Measurements from ENCODE around the gene SDF2.

SDF2 gene, protein sequence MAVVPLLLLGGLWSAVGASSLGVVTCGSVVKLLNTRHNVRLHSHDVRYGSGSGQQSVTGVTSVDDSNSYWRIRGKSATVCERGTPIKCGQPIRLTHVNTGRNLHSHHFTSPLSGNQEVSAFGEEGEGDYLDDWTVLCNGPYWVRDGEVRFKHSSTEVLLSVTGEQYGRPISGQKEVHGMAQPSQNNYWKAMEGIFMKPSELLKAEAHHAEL
- long read RNA-seq, donor 1, transcript SDF2-201 (3 exons, 1,568 nt) = major isoform, 40 of 59 reads
- long read RNA-seq, donor 1, transcript SDF2-208 (2 exons, 1,342 nt) = minor isoform, 5 of 59 reads
- long read RNA-seq, donor 1, transcript SDF2-210 (3 exons, 1,025 nt) = minor isoform, 10 of 59 reads
- long read RNA-seq, donor 1, partial matches to known transcripts = 0 of 59 reads
- long read RNA-seq, donor 1, other reads (novel, unspliced or antisense) = 0 of 59 reads
- long read RNA-seq, donor 2, transcript SDF2-201 (3 exons, 1,568 nt) = major isoform, 23 of 37 reads
- long read RNA-seq, donor 2, transcript SDF2-210 (3 exons, 1,025 nt) = minor isoform, 8 of 37 reads
- long read RNA-seq, donor 2, partial matches to known transcripts = 0 of 37 reads
- long read RNA-seq, donor 2, other reads (novel, unspliced or antisense) = 0 of 37 reads
- long read RNA-seq, donor 3, transcript SDF2-201 (3 exons, 1,568 nt) = major isoform, 18 of 21 reads
- long read RNA-seq, donor 3, partial matches to known transcripts = 0 of 21 reads
- long read RNA-seq, donor 3, other reads (novel, unspliced or antisense) = 0 of 21 reads
- long read RNA-seq, donor 4, transcript SDF2-201 (3 exons, 1,568 nt) = major isoform, 44 of 55 reads
- long read RNA-seq, donor 4, transcript SDF2-210 (3 exons, 1,025 nt) = minor isoform, 7 of 55 reads
- long read RNA-seq, donor 4, partial matches to known transcripts = 0 of 55 reads
- long read RNA-seq, donor 4, other reads (novel, unspliced or antisense) = 0 of 55 reads
- long read RNA-seq, donor 5, transcript SDF2-201 (3 exons, 1,568 nt) = major isoform, 36 of 52 reads
- long read RNA-seq, donor 5, transcript SDF2-210 (3 exons, 1,025 nt) = minor isoform, 9 of 52 reads
- long read RNA-seq, donor 5, partial matches to known transcripts = 0 of 52 reads
- long read RNA-seq, donor 5, other reads (novel, unspliced or antisense) = 0 of 52 reads
- long read RNA-seq, donor 6, transcript SDF2-210 (3 exons, 1,025 nt) = minor isoform, 7 of 43 reads
- long read RNA-seq, donor 6, transcript SDF2-201 (3 exons, 1,568 nt) = major isoform, 31 of 43 reads
- long read RNA-seq, donor 6, partial matches to known transcripts = 0 of 43 reads
- long read RNA-seq, donor 6, other reads (novel, unspliced or antisense) = 0 of 43 reads
- long read RNA-seq, donor 7 = 0 reads
- long read RNA-seq, donor 8, transcript SDF2-201 (3 exons, 1,568 nt) = major isoform, 31 of 100 reads
- long read RNA-seq, donor 8, transcript SDF2-208 (2 exons, 1,342 nt) = minor isoform, 6 of 100 reads
- long read RNA-seq, donor 8, partial matches to known transcripts = 58 of 100 reads
- long read RNA-seq, donor 8, other reads (novel, unspliced or antisense) = 0 of 100 reads

DNA sequence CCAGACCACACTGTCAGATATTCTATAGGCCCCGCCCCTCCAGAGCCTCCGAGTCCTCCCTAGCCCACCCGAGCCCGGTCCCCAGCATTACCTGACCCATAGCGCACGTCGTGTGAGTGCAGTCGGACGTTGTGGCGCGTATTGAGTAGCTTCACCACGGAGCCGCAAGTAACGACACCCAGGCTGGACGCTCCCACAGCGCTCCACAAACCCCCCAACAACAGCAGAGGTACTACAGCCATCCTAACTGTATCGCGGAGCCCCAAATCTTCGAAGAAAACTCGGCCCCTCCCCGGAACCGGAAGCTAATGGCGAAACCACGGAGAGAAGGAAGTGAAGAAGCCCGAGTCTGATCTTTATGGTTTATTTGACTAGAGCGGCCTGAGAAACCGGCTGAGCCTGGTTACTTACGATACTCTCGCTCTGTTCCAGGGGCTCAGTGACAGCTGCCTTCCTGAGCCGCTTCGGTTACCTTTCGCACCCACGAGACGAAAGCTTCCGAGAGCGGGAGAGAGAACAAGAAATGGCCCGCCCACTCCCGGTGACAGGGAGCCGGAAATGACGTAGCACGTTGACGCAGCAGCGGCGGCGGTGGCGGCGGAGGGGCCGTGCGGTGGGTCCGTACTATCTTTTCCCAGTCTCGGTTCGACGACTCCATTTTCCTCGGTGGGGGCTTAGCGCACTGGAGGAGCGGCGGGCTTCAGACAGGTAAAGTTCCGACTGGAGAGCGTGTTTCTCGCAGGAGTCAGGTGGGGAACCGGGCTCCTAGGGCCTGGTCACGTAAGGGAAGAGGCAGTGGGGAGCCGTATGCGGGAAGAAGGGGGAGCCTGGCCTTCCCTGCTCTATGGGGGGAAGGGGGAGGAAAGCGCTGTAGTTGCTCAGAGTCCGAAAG, at the start of gene SDF2, which contains the start of gene SUPT6H:
SDF2 (minus strand) TSS at position 272 of the 892 bp plus-strand sequence; CDS start at position 242, 30 bp downstream.
SUPT6H (plus strand) TSS at position 571 of the 892 bp plus-strand sequence. CDS start 11,197 bp downstream, outside the sequence.
- peak; percentile 99 for DNase-seq

- DNase-seq = peak; percentile 98
Measured at GRCh38 chr17:28710861-28711722, 49.4 kb upstream of the SDF2 start.

DNA sequence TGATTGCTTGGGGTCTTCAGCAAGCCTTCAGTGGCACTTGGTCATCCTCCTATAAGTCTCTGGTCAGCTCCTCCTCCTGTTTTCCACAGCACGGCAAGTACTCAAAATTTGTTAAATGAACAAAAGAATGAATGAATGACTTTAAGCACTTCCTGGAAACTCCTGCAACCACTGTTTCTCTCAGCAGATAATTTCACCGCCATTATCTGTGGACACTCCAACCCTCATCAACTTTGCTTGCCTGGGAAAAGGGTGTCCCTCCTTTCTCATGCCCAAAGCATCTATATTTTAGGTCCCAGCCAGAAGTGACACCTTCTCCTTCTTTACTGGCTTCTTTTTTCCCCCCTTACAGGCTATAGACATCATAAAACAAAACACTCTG, 45.6 kb upstream of the SDF2 start:
- no peak for DNase-seq

DNA sequence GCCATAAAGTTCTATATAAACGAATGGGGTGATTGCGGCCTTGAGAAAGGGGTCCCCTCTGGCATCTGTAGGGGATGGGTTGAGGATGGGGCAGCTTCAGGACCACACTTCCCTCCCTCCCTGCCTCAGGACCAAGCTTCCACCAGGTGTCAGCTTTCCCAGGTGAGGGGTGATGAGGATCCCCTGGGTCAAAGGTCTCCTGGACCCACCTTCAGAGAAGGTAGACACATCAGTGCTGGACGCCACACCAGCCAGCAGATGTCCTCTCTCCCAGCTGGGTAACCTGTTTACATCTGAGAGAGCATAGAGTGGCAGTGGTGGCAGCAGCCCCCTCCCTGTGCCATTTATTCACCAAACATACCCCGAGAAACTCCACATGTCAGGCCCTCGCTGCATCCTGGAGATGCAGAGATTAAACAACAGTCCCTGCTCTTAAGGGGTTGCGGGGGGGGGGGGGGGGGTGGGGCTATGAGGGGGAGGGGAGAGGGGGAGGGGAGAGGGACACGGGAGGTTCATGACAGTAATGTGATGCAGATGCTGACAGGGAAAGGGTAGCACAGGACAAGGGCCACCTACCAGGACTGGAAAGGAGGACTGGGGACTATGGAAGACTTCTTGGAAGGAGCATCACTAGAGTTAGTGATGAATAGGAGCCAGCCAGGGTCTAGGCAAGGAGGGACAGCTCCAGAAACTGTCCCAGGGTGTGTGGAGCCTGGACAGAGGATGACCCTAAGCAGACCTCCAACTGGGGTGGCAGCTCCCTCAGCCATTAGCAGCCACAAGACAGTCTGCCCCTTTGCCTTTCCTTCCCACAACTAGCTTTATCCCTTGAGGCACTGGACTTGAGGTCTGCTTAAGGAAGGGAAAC, 45.0 kb upstream of the SDF2 start:
- no peak for DNase-seq

- DNase-seq = no peak
Measured at GRCh38 chr17:28705728-28706334, 44.1 kb upstream of the SDF2 start.

DNA sequence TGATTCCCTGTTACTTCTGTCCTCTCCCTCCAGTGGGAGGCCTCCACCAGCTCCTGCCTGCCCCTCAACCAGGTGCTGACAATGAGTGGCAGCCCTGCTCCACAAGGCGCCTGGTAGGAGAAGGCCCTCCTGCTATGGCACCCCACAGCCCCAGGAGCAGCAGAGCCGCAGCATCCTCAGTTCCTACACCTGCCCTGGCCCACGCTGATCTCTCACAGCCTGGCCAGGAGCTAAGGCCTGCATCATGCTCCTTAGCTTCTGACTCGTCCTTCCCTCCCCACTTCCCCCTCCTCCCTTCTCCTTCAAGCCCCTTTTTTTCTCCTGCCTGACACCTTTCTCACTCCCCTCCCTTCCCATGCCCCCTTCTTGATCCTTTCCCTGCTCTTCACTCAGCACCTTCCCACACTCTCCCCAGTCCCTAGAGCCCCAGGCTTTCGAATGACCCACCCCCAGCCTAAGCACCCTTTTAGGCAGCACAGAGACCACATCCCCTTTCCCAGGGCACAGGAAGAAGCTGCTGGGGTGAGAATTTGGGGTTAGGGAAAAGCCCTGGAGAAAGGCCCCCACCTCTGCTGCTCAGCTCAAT, 43.5 kb upstream of the SDF2 start:
- no peak for DNase-seq

DNA sequence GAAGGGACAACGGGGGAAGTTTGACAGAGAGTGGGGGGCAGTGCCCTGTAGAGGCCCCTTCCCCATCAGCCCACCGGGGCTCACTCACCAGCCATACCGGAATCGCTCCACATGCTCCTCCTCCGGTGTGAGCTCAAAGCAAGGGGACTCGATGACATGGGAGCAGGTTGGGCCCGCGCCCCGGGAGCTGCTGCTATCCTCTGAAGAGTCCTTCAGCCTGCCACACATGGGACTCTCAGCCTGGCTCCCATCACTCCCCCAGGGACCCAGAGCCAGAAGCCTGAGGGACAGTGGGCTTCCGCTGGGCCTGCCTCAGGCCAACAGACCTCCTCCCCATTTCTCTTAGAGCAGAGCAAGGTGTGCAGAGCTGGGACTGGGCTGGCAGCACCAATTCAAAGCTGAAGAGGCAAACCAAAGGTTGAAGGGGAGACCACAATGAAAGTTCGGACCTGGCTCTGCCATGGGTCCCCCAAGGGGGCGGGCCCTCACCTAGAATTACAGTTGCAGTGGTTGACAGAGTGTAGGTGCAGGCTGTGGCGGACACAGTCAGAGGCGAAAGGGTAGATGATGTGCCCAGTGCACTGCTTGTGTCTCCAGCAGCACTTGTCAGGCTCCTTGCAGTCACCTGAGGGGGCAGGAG, 42.6 kb upstream of the SDF2 start:
- DNase-seq = no peak

DNA sequence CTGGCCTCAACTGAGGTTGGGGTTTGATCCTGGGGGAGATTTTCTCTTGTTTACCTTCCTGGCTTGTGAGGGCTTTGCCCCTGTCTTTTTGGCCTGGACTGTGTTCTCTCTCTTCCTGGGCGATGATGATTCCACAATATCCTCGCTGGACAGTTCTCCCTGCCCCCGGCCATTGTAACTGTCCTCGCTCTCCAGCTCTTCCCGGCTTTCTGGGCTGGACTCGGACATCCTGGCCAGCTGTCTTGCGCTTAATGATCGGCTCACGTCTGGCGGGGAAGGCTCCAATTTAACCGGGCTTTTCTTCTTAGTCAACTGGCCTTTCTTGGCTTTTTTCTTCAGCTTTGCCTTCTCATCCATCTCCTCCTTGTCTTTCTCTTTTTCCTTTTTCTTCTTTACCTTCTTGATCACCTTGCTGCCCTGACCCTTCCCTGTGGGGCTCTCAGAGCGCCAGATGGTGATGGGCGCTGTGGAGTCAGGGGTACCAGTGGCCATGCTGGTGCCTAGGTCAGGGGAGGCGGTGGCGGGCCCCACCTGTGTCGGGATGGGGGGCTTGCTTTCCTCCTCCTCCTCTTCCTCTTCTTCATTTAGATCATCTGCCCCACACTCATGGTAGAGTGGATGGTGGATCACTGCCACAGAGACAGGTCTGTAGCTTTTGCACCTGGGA, 42.0 kb upstream of the SDF2 start:
- DNase-seq = no peak

DNA sequence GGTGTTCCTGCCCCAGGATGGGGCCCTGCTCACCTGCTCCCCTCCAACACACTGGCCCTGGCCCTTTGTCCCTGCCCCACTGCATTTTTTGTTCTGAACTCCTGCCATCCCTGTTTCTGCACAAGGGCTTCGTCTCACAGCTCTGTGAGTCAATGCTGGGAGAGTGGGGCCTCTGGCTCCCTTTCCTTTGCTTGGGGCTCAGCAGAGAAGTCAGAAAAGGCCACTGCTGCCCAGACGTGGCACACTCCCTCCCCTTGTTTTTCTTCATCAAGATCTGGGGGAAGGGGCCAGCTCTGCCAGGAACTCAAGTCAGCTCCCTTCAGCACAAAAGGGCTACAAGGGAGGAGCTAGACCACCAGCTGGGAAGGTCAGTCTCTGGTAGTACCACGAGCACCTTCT, 41.0 kb upstream of the SDF2 start:
- DNase-seq = no peak

GRCh38 chr17:28702026-28702751, 40.5 kb upstream of the SDF2 start:
- no peak for DNase-seq

DNA sequence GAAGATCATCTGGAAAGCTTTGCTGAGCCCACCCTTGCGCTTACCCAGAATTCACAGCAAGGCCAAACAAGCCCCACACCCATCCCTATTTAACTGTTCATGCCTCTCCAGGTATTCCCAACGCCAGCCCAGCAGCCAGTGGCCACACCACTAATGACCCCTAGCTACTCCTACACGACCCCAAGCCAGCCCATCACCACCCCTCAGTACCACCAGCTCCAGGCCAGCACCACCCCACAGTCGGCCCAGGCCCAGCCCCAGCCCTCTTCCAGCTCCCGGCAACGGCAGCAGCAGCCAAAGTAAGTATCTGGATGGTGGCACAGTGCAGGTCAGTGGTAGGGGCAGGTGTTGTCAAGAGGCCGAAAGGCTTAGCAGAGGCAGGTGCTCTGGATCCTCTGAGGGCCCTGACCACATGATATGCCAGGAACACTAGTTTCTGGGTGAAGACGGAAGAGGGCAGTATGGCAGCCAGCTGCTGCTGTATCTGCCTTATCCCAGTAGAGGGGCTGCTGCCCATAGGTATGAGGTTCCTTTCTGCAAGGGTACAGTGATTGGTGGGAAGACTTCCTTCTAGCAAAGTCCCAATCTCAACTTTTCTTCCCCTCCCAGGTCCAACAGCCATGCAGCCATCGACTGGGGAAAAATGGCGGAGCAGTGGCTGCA, 39.3 kb upstream of the SDF2 start:
- no peak for DNase-seq

- DNase-seq = no peak
Measured at GRCh38 chr17:28700278-28700677, 38.6 kb upstream of the SDF2 start.

DNA sequence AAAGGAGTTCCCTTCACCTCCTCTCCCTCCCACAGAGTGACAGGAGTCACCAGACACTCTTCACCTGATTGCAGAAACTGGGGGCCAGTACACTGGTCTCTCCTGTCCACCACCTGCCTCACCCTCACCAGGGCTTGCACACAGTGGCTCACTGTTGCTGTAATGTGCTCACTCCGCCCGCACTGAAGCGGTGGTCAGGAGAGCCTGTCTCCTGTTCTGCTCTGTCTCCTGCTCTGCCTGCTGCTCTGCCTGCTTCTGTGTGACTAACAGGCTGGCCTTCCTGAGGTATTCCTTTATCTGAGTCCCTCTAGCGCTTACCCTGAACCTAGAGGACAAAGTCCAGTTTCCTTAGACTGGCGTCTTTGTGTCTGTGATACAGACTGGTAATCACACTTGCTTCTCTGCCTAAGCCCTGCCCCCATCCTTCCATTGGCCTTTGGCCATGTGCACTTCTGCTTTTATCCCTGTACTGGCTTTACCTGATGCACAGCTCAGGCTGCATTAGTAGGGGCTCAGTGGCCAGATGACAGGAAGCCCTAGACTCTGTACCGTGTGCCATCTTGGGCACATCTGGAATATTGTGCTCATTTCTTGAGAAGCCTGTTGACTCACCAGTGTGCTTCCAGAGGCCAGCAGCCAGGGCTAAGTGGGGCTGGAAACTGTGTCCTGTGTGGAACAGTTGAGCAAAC, 36.7 kb upstream of the SDF2 start:
- DNase-seq = no peak

- no peak for DNase-seq
Measured at GRCh38 chr17:28693869-28694268, 32.2 kb upstream of the SDF2 start.

DNA sequence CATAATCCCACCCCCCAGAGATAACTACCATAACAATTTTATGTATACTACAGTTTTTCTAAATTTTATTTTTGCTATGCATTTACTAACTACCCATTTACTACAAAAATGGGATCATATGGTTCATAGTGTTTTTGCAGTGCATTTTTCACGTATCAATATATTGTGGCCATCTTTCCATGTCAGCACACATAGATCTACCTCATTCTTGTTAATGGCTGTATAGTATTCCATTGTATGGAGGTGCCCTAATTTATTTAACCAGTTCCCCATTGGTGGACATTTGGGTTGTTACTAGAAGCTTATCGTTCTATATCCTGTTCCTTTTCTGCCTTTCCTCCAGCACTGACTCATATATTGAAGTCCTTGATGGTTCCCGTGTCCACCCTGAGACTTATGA, 27.3 kb upstream of the SDF2 start:
- DNase-seq = no peak

Measured in right kidney (tissue), 9 donors.